Caco-2 (cell line): ENCODE results near the gene CCL5. TPM values are rescaled to one million over a fixed set of nuclear protein-coding genes. Genes with fewer than 3 reads are reported as not detected.

Experiments used
- BruUV-seq: library from RNA; stranded (reverse); fragments of 400-500 nt; replicated peaks from 2 replicates; lab custom pipeline; 2021; lab: Mats Ljungman, UMichigan
- CTCF ChIA-PET: fragments of 300-600 bp; sonication (Branson Sonifier 250); formaldehyde crosslinking; loops from one replicate; lab custom pipeline; 2022; ENCODE audit warnings: antibody characterized with exemption; lab: Charles Lee
- POLR2A ChIA-PET: fragments of 300-600 bp; sonication (Branson Sonifier 250); formaldehyde crosslinking; loops from one replicate; lab custom pipeline; 2022; ENCODE audit warnings: antibody characterized with exemption; lab: Charles Lee
- DNase-seq, 2 experiments: peaks; one replicate each; pipeline versions ENCODE4 v3.0.0 to v3.0.0-alpha.2; 2020 to 2022
- H3K27me3 ChIP-seq: replicated peaks from 2 replicates; pipeline ENCODE4 v1.6.0; 2011; ENCODE audit warnings: low read length; ENCODE audit not compliant: control insufficient read depth, insufficient read depth
- H3K36me3 ChIP-seq: 2 replicates; pipeline ENCODE4 v1.5.1; 2011; ENCODE audit warnings: low read length; ENCODE audit not compliant: control insufficient read depth, insufficient read depth
- H3K4me1 ChIP-seq: fragments of 250-450 bp; sonication (Bioruptor Pico); 2 replicates; pipeline ENCODE4 v1.5.1; 2020; ENCODE audit warnings: mild to moderate bottlenecking
- H3K4me3 ChIP-seq: 2 replicates; pipeline ENCODE4 v1.5.1; 2011; ENCODE audit warnings: low read depth, mild to moderate bottlenecking, control low read depth, low read length
- H3K9me3 ChIP-seq: fragments of 250-450 bp; sonication (Bioruptor Pico); 2 replicates; pipeline ENCODE4 v1.5.1; 2020; ENCODE audit warnings: mild to moderate bottlenecking, moderate library complexity
- H3K27ac Mint-ChIP-seq: one replicate; pipeline ENCODE4 v1.8.0; 2022; ENCODE audit warnings: mixed read lengths; ENCODE audit not compliant: unreplicated experiment
- H3K27me3 Mint-ChIP-seq: one replicate; pipeline ENCODE4 v1.8.0; 2022; ENCODE audit warnings: mixed read lengths; ENCODE audit not compliant: insufficient read depth, unreplicated experiment
- H3K36me3 Mint-ChIP-seq: one replicate; pipeline ENCODE4 v1.8.0; 2022; ENCODE audit warnings: mild to moderate bottlenecking, mixed read lengths; ENCODE audit not compliant: insufficient read depth, unreplicated experiment
- H3K4me1 Mint-ChIP-seq: one replicate; pipeline ENCODE4 v1.8.0; 2022; ENCODE audit warnings: low read depth, mixed read lengths; ENCODE audit not compliant: unreplicated experiment
- H3K4me3 Mint-ChIP-seq: one replicate; pipeline ENCODE4 v1.8.0; 2022; ENCODE audit warnings: mild to moderate bottlenecking, moderate library complexity, mixed read lengths; ENCODE audit not compliant: unreplicated experiment
- H3K9me3 Mint-ChIP-seq: one replicate; pipeline ENCODE4 v1.8.0; 2022; ENCODE audit warnings: mixed read lengths; ENCODE audit not compliant: unreplicated experiment
- CTCF ChIP-seq, 2 experiments: fragments of 200-600 bp in 1 of 2; IDR thresholded peaks; 1 replicate in 1 of 2; 2 replicates in 1 of 2; pipeline versions ENCODE4 v1.5.1 to v1.8.0; 2011 to 2022; ENCODE audit warnings: antibody characterized with exemption in 1 of 2, control low read depth in 1 of 2, inconsistent platforms in 1 of 2, low read depth in 1 of 2, low read length in 1 of 2, mild to moderate bottlenecking in 1 of 2, moderate library complexity in 1 of 2; ENCODE audit not compliant: insufficient read depth in 1 of 2, severe bottlenecking in 1 of 2, unreplicated experiment in 1 of 2
- intact Hi-C: fragments of 100-400 bp; cut with micrococcal nuclease; formaldehyde crosslinking; loops from one replicate; pipeline ENCODE4 v1.10.0; 2022; ENCODE audit not compliant: unreplicated experiment
- total RNA-seq: library from RNA; stranded (reverse); gene quantifications from 2 replicates; pipeline ENCODE4 v1.2.3, GENCODE V29; 2022

The CCL5 gene
- total RNA-seq, 1 experiment from 2014 or later, result not detected

GRCh38 chr17:35907691-35908090 lies 27.5 kb upstream of the CCL5 start:
- no peaks in the 10 kb centered on the region for H3K36me3 Mint-ChIP-seq

GRCh38 chr17:35906926-35907637 lies 26.9 kb upstream of the CCL5 start:
- no peaks in the 10 kb centered on the region for H3K27me3 ChIP-seq
- no peak overlapping the region for H3K4me3 ChIP-seq
- CTCF ChIA-PET, result interaction anchor here (1.0 kb wide), 1 partner anchor 60 kb away, joined by 3 read pairs; no protein-coding TSS in a partner anchor
- no peak overlapping the region for H3K27ac Mint-ChIP-seq
- no TSS peak for BruUV-seq
- intact Hi-C loops, result no loop called here
- no peaks in the 10 kb centered on the region for H3K27me3 Mint-ChIP-seq
- no peaks in the 10 kb centered on the region for H3K36me3 Mint-ChIP-seq
- peaks cover 32% of the 10 kb centered on the region for H3K4me1 ChIP-seq
- H3K9me3 Mint-ChIP-seq, result no peaks in the 10 kb centered on the region
- peaks cover 9% of the 10 kb centered on the region for H3K4me1 Mint-ChIP-seq
- no peak for DNase-seq
- no peak for TF ChIP-seq CTCF (IDR thresholded peaks at IDR 0.05; ENCODE audit: insufficient read depth in 1 of 2, low read depth in 1 of 2, low read length in 1 of 2, severe bottlenecking in 1 of 2, unreplicated experiment in 1 of 2)
- POLR2A ChIA-PET, result no interaction called here
- no peaks in the 10 kb centered on the region for H3K36me3 ChIP-seq
- no peak overlapping the region for H3K4me3 Mint-ChIP-seq
- no peaks in the 10 kb centered on the region for H3K9me3 ChIP-seq

More at GRCh38 chr17:35907691-35908090, 27.5 kb upstream of the CCL5 start:
- no TSS peak for BruUV-seq
- Histone ChIP-seq H3K27me3 (no peaks in the 10 kb centered on the region), H3K4me3 (no peak overlapping the region), H3K9me3 (no peaks in the 10 kb centered on the region), H3K36me3 (no peaks in the 10 kb centered on the region), H3K4me1 (peaks cover 26% of the 10 kb centered on the region)
- intact Hi-C loops, result no loop called here
- no peaks in the 10 kb centered on the region for H3K27me3 Mint-ChIP-seq
- TF ChIP-seq CTCF (IDR thresholded peaks at IDR 0.05; ENCODE audit: insufficient read depth in 1 of 2, low read depth in 1 of 2, low read length in 1 of 2, severe bottlenecking in 1 of 2, unreplicated experiment in 1 of 2), result no peak
- peaks cover 7% of the 10 kb centered on the region for H3K4me1 Mint-ChIP-seq
- no peak overlapping the region for H3K27ac Mint-ChIP-seq
- H3K9me3 Mint-ChIP-seq, result no peaks in the 10 kb centered on the region
- ChIA-PET POLR2A (no interaction called here), CTCF (no interaction called here)
- DNase-seq, result no peak
- H3K4me3 Mint-ChIP-seq, result no peak overlapping the region

- no TSS peak for BruUV-seq
- Mint-ChIP-seq H3K4me3 (no peak overlapping the region), H3K27ac (no peak overlapping the region), H3K9me3 (no peaks in the 10 kb centered on the region), H3K36me3 (no peaks in the 10 kb centered on the region), H3K4me1 (peaks cover 11% of the 10 kb centered on the region), H3K27me3 (no peaks in the 10 kb centered on the region)
- intact Hi-C loops, result no loop called here
- no peaks in the 10 kb centered on the region for H3K9me3 ChIP-seq
- H3K4me1 ChIP-seq, result peaks cover 32% of the 10 kb centered on the region
- H3K27me3 ChIP-seq, result no peaks in the 10 kb centered on the region
- H3K4me3 ChIP-seq, result no peak overlapping the region
- H3K36me3 ChIP-seq, result no peaks in the 10 kb centered on the region
- TF ChIP-seq CTCF (IDR thresholded peaks at IDR 0.05; ENCODE audit: insufficient read depth in 1 of 2, low read depth in 1 of 2, low read length in 1 of 2, severe bottlenecking in 1 of 2, unreplicated experiment in 1 of 2), result no peak
- ChIA-PET CTCF (interaction anchor here (1.0 kb wide), 1 partner anchor 60 kb away, joined by 3 read pairs; no protein-coding TSS in a partner anchor), POLR2A (no interaction called here)
- no peak for DNase-seq
Measured at GRCh38 chr17:35906191-35906925, 26.2 kb upstream of the CCL5 start.
